GM12874 (cell line): ENCODE measurements around the gene GPRC5C.

Source experiments
- TF ChIP-seq, protein P1 (sequence below): IDR thresholded peaks from 2 replicates; pipeline ENCODE4 v1.5.1; 2011; ENCODE audit warnings: low read depth, mild to moderate bottlenecking, control low read depth, low read length, moderate library complexity; ENCODE audit not compliant: insufficient read depth

The GPRC5C gene

GRCh38 chr17:74478420-74479100, 46.7 kb downstream of the GPRC5C start:
- TF ChIP-seq, protein P1, sequence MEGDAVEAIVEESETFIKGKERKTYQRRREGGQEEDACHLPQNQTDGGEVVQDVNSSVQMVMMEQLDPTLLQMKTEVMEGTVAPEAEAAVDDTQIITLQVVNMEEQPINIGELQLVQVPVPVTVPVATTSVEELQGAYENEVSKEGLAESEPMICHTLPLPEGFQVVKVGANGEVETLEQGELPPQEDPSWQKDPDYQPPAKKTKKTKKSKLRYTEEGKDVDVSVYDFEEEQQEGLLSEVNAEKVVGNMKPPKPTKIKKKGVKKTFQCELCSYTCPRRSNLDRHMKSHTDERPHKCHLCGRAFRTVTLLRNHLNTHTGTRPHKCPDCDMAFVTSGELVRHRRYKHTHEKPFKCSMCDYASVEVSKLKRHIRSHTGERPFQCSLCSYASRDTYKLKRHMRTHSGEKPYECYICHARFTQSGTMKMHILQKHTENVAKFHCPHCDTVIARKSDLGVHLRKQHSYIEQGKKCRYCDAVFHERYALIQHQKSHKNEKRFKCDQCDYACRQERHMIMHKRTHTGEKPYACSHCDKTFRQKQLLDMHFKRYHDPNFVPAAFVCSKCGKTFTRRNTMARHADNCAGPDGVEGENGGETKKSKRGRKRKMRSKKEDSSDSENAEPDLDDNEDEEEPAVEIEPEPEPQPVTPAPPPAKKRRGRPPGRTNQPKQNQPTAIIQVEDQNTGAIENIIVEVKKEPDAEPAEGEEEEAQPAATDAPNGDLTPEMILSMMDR, result no peak

- TF ChIP-seq, protein P1, result no peak
Observed at GRCh38 chr17:74480290-74480689, 48.4 kb downstream of the GPRC5C start.

GRCh38 chr17:74481621-74482020, 49.7 kb downstream of the GPRC5C start:
- TF ChIP-seq, protein P1, result no peak

GRCh38 chr17:74484066-74484465, 52.2 kb downstream of the GPRC5C start:
- TF ChIP-seq, protein P1, result no peak

GRCh38 chr17:74485022-74485743, 53.3 kb downstream of the GPRC5C start:
- TF ChIP-seq, protein P1, result no peak

DNA sequence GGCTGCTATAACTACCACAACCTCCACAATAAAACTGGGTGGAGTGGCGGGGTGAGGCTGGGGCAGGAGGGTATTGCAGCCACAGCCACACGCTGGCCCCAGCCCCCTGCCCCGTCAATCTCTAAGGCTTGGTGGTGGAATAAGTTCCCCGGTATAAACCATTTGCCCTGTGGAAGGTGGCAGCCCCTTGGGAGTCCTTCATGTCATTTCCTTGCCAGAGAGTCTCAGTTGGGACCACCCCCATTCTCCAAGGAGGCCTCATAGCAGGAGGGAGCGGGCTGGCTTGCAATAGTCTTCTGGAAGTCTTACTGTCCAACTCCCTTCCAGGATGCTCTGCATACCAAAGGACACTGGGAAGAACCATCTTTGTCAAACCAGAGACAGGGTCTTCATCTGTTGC, 54.0 kb downstream of the GPRC5C start:
- TF ChIP-seq, protein P1, result no peak

GRCh38 chr17:74490716-74491115, 58.8 kb downstream of the GPRC5C start:
- TF ChIP-seq, protein P1, result no peak
